Measurements from ENCODE around the gene TMEM120A. TPM values are rescaled to one million over a fixed set of nuclear protein-coding genes. Genes with fewer than 3 reads are reported as not detected.

TMEM120A gene
- polyA plus RNA-seq, 1 donor, result 61.0 TPM

- no peak overlapping the region for H3K4me3 ChIP-seq (ENCODE audit: low read length)
- no peaks in the 10 kb centered on the region for H3K27me3 ChIP-seq (ENCODE audit: control insufficient read depth, insufficient read depth, low read length)
- peaks cover 61% of the 10 kb centered on the region for H3K36me3 ChIP-seq (ENCODE audit: control insufficient read depth, insufficient read depth, low read length)
- H3K4me1 ChIP-seq (ENCODE audit: control insufficient read depth, insufficient read depth, low read length), result peaks cover 4% of the 10 kb centered on the region
- no peak for DNase-seq
- H3K9me3 ChIP-seq (ENCODE audit: control insufficient read depth, low read depth, low read length), result no peaks in the 10 kb centered on the region
- H3K27ac ChIP-seq (ENCODE audit: low read length), result no peak overlapping the region
- no CpG with 5 or more reads among the region's 32 CpGs for WGBS (ENCODE audit: insufficient coverage, low lambda C conversion rate)
Observed at GRCh38 chr7:75987026-75987804, 7.2 kb downstream of the TMEM120A start.

GRCh38 chr7:75986147-75986781, 8.1 kb downstream of the TMEM120A start:
- no CpG with 5 or more reads among the region's 20 CpGs for WGBS (ENCODE audit: insufficient coverage, low lambda C conversion rate)
- peaks cover 66% of the 10 kb centered on the region for H3K36me3 ChIP-seq (ENCODE audit: control insufficient read depth, insufficient read depth, low read length)

GRCh38 chr7:75985518-75986146, 8.8 kb downstream of the TMEM120A start:
- peaks cover 73% of the 10 kb centered on the region for H3K36me3 ChIP-seq (ENCODE audit: control insufficient read depth, insufficient read depth, low read length)
- WGBS (ENCODE audit: insufficient coverage, low lambda C conversion rate), result no CpG with 5 or more reads among the region's 41 CpGs
- no peaks in the 10 kb centered on the region for H3K27me3 ChIP-seq (ENCODE audit: control insufficient read depth, insufficient read depth, low read length)
- H3K4me1 ChIP-seq (ENCODE audit: control insufficient read depth, insufficient read depth, low read length), result peaks cover 2% of the 10 kb centered on the region
- no peak overlapping the region for H3K4me3 ChIP-seq (ENCODE audit: low read length)
- H3K27ac ChIP-seq (ENCODE audit: low read length), result no peak overlapping the region
- no peak for DNase-seq
- peaks cover 4% of the 10 kb centered on the region for H3K9me3 ChIP-seq (ENCODE audit: control insufficient read depth, low read depth, low read length)

More at GRCh38 chr7:75986147-75986781, 8.1 kb downstream of the TMEM120A start:
- no peaks in the 10 kb centered on the region for H3K9me3 ChIP-seq (ENCODE audit: control insufficient read depth, low read depth, low read length)
- H3K27ac ChIP-seq (ENCODE audit: low read length), result no peak overlapping the region
- peaks cover 4% of the 10 kb centered on the region for H3K4me1 ChIP-seq (ENCODE audit: control insufficient read depth, insufficient read depth, low read length)
- H3K4me3 ChIP-seq (ENCODE audit: low read length), result no peak overlapping the region
- H3K27me3 ChIP-seq (ENCODE audit: control insufficient read depth, insufficient read depth, low read length), result no peaks in the 10 kb centered on the region
- no peak for DNase-seq

DNA sequence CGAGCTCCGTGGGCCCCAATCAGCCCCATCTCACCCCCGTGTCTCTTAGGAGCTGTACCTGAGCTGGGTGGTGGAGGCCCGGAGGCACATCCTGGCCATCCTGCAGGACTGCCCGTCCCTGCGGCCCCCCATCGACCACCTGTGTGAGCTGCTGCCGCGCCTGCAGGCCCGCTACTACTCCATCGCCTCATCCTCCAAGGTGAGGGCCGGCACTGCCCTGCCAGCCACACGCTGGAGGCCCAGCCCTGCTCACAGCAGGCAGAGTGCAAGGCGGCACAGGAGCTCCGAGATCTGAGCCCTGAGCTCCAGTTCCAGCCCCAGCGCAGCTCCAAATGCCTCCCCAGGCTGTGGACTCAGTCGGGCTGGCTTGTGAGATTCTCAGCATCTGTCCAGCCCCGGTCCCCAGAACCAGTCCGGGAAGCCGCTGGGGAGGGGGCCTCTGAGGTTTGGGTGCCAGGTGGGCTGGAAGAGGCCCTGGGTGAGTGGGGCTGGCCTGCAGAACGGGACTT, 9.3 kb downstream of the TMEM120A start:
- Histone ChIP-seq H3K4me1 (ENCODE audit: control insufficient read depth, insufficient read depth, low read length) (peaks cover 7% of the 10 kb centered on the region), H3K9me3 (ENCODE audit: control insufficient read depth, low read depth, low read length) (peaks cover 7% of the 10 kb centered on the region), H3K4me3 (ENCODE audit: low read length) (no peak overlapping the region), H3K27me3 (ENCODE audit: control insufficient read depth, insufficient read depth, low read length) (no peaks in the 10 kb centered on the region), H3K36me3 (ENCODE audit: control insufficient read depth, insufficient read depth, low read length) (peaks cover 78% of the 10 kb centered on the region), H3K27ac (ENCODE audit: low read length) (no peak overlapping the region)
- DNase-seq, result no peak
- WGBS (ENCODE audit: insufficient coverage, low lambda C conversion rate), result no CpG with 5 or more reads among the region's 21 CpGs

- H3K36me3 ChIP-seq (ENCODE audit: control insufficient read depth, insufficient read depth, low read length), result peaks cover 84% of the 10 kb centered on the region
- H3K27me3 ChIP-seq (ENCODE audit: control insufficient read depth, insufficient read depth, low read length), result no peaks in the 10 kb centered on the region
- H3K9me3 ChIP-seq (ENCODE audit: control insufficient read depth, low read depth, low read length), result peaks cover 7% of the 10 kb centered on the region
- WGBS (ENCODE audit: insufficient coverage, low lambda C conversion rate), result no CpG with 5 or more reads among the region's 44 CpGs
- no peak for DNase-seq
- no peak overlapping the region for H3K4me3 ChIP-seq (ENCODE audit: low read length)
- H3K4me1 ChIP-seq (ENCODE audit: control insufficient read depth, insufficient read depth, low read length), result peaks cover 14% of the 10 kb centered on the region
- no peak overlapping the region for H3K27ac ChIP-seq (ENCODE audit: low read length)
Observed at GRCh38 chr7:75984130-75985008, 10.0 kb downstream of the TMEM120A start.

DNA sequence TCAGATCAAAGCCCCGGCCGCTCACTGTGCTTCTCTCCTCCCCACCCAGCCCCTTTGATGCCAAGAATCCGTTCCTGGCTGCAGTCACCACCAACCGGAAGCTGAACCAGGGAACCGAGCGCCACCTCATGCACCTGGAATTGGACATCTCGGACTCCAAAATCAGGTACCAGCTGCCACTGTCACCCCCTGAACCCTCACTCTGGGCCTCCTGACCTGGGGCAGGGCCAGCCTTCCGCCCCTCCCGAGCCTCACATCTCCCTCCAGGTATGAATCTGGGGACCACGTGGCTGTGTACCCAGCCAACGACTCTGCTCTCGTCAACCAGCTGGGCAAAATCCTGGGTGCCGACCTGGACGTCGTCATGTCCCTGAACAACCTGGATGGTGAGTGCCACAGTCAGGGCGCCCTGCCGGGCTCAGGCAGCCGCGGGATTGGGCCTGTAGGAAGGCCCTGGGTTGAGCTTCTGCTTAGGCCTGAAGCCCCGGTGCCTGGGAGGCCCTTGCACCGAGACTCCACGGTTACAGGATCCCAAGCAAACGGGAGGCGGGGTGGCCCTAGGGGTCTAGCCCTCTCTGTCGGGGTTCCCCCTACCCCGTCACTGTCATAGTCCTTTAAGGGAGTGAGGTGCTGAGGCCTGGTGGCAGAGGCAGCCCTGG, 10.8 kb downstream of the TMEM120A start:
- no peak overlapping the region for H3K27ac ChIP-seq (ENCODE audit: low read length)
- no CpG with 5 or more reads among the region's 26 CpGs for whole genome bisulfite sequencing (ENCODE audit: insufficient coverage, low lambda C conversion rate)

DNA sequence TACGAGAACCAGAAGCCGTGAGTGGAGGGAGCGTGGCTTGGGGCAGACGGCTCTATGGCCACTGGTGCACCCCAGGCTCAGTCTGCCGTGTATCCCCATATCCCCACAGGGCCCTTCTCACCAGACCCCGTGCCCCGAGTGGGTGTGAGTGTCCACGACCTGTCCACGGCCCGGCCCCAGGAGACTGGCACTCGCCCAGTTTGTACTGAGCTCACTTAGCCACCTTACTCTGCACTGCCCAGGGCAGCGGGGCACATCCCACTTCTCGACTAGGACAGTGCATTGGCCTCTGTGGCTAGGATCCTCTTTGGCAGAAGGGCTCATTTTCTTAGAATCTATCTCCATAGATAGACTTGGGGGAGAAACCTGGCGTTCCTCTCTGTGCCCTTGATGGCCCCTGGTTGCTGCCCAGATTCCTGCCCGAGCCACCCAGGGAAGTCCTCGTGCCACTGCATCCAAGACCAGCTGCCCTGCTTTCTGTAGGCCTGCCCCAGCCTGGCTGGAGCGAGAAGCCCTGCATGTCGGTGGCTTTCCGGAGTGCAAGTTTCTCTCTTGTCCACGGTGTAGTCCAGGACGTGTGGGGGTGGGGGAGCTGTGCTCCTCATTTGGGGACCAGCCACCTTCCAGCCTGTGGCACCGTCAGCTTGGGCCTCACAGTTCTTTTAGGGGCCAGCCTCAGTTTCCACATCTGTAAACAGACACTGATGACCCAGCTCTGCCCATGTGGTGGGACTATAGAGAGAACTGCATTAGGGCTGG, 11.9 kb downstream of the TMEM120A start:
- no CpG with 5 or more reads among the region's 22 CpGs for WGBS (ENCODE audit: insufficient coverage, low lambda C conversion rate)

More for the DNA sequence above, 10.8 kb downstream of the TMEM120A start:
- Histone ChIP-seq H3K4me1 (ENCODE audit: control insufficient read depth, insufficient read depth, low read length) (peaks cover 18% of the 10 kb centered on the region), H3K36me3 (ENCODE audit: control insufficient read depth, insufficient read depth, low read length) (peaks cover 88% of the 10 kb centered on the region), H3K4me3 (ENCODE audit: low read length) (no peak overlapping the region), H3K9me3 (ENCODE audit: control insufficient read depth, low read depth, low read length) (peaks cover 7% of the 10 kb centered on the region), H3K27me3 (ENCODE audit: control insufficient read depth, insufficient read depth, low read length) (no peaks in the 10 kb centered on the region)
- no peak for DNase-seq

DNA sequence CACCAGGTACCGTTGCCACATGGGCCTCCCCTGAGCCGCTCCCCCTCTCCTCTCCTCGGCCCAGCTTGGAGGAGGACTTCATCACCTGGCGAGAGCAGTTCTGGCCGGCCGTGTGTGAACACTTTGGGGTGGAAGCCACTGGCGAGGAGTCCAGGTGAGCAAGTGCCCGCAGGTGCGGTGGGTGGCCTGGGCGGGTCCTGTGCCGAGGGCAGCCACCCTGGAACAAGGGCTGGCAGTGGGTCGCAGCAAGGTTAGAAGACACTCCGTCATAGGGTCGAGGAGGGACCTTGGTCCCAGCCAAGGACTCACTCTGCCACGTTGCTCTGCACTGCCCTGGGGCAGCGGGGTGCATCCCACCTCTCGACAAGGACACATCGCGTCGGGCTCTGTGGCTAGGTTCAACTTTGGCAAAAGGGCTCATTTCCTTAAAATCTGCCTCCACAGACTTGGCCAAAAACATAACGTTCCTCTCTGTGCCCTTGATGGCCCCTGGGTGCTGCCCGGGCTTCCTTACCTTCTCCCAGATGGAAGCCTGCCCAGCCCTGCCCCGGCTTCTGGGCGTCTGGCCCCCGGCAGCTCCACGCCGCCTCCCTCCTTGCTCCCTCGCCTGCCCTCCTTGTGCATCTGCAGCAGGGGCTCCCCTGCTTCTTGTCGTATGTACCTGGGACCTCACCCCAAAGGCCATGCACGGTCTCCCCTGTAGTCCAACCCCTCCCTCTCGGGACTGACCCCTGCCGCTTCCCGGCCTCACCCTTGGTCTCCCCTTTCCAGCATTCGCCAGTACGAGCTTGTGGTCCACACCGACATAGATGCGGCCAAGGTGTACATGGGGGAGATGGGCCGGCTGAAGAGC, 12.7 kb downstream of the TMEM120A start:
- no CpG with 5 or more reads among the region's 38 CpGs for WGBS (ENCODE audit: insufficient coverage, low lambda C conversion rate)
- no peaks in the 10 kb centered on the region for H3K27me3 ChIP-seq (ENCODE audit: control insufficient read depth, insufficient read depth, low read length)
- H3K9me3 ChIP-seq (ENCODE audit: control insufficient read depth, low read depth, low read length), result peaks cover 7% of the 10 kb centered on the region
- H3K4me3 ChIP-seq (ENCODE audit: low read length), result no peak overlapping the region
- no peak for DNase-seq
- no peak overlapping the region for H3K27ac ChIP-seq (ENCODE audit: low read length)
- peaks cover 78% of the 10 kb centered on the region for H3K36me3 ChIP-seq (ENCODE audit: control insufficient read depth, insufficient read depth, low read length)
- H3K4me1 ChIP-seq (ENCODE audit: control insufficient read depth, insufficient read depth, low read length), result peaks cover 18% of the 10 kb centered on the region

More for the DNA sequence above, 11.9 kb downstream of the TMEM120A start:
- peaks cover 18% of the 10 kb centered on the region for H3K4me1 ChIP-seq (ENCODE audit: control insufficient read depth, insufficient read depth, low read length)
- H3K9me3 ChIP-seq (ENCODE audit: control insufficient read depth, low read depth, low read length), result peaks cover 7% of the 10 kb centered on the region
- no peak overlapping the region for H3K4me3 ChIP-seq (ENCODE audit: low read length)
- H3K27me3 ChIP-seq (ENCODE audit: control insufficient read depth, insufficient read depth, low read length), result no peaks in the 10 kb centered on the region
- no peak overlapping the region for H3K27ac ChIP-seq (ENCODE audit: low read length)
- H3K36me3 ChIP-seq (ENCODE audit: control insufficient read depth, insufficient read depth, low read length), result peaks cover 81% of the 10 kb centered on the region
- DNase-seq, result no peak

DNA sequence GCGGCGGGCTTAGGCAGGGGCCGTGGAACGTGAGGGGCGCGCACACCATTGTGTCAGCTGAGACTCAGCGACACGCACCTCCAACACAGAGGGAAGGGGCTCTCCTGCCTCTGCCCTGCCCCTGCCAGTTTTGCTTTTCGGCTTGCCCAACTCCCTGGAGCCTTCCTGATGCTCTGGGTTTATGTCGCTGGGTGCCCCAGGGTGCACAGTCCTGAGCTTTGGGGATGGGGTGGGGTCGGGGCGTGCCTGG, 13.3 kb downstream of the TMEM120A start:
- Histone ChIP-seq H3K27me3 (ENCODE audit: control insufficient read depth, insufficient read depth, low read length) (no peaks in the 10 kb centered on the region), H3K36me3 (ENCODE audit: control insufficient read depth, insufficient read depth, low read length) (peaks cover 73% of the 10 kb centered on the region), H3K4me1 (ENCODE audit: control insufficient read depth, insufficient read depth, low read length) (peaks cover 18% of the 10 kb centered on the region), H3K9me3 (ENCODE audit: control insufficient read depth, low read depth, low read length) (peaks cover 7% of the 10 kb centered on the region), H3K4me3 (ENCODE audit: low read length) (no peak overlapping the region), H3K27ac (ENCODE audit: low read length) (no peak overlapping the region)
- DNase-seq, result no peak
- WGBS (ENCODE audit: insufficient coverage, low lambda C conversion rate), result 100% methylated on average over 1 of the region's 12 CpGs
